CD14-positive monocyte (primary cell): ENCODE measurements around the gene RPL3. TPM values are rescaled to one million over a fixed set of nuclear protein-coding genes. Genes with fewer than 3 reads are reported as not detected.
A peak's percentile ranks its signal among the peaks of the same experiment; 100 is the strongest.
"Not testable (repeated sequence)": the region's sequence is repeated elsewhere in the genome, so short reads cannot be mapped to it uniquely, and the experiment has no call there.

Experiments
- DNase-seq, 3 donors: peaks; one replicate each; pipeline ENCODE4 v3.0.0-alpha.2; 2011 to 2022
- H2AFZ ChIP-seq: 2 replicates; pipeline ENCODE4 v1.6.0; 2012; ENCODE audit warnings: mild to moderate bottlenecking, low read depth, low read length, inconsistent platforms; ENCODE audit not compliant: insufficient read depth, poor library complexity, severe bottlenecking
- H3K27ac ChIP-seq, 2 donors: 1 replicate in 1 of 2; 2 replicates in 1 of 2; pipeline ENCODE4 v1.5.1; 2012 to 2013; ENCODE audit warnings: low read length in 2 of 2, control low read depth in 1 of 2, inconsistent platforms in 1 of 2, low read depth in 1 of 2, mild to moderate bottlenecking in 1 of 2
- H3K27me3 ChIP-seq, 2 donors: one replicate each; pipeline versions ENCODE4 v1.6.0 to v1.6.1; 2011 to 2013; ENCODE audit warnings: low read length in 2 of 2; ENCODE audit not compliant: control insufficient read depth in 2 of 2, insufficient read depth in 2 of 2
- H3K36me3 ChIP-seq, 2 donors: replicated peaks in 1 of 2; 1 replicate in 1 of 2; 2 replicates in 1 of 2; pipeline versions ENCODE4 v1.5.1 to v1.6.1; 2012 to 2013; ENCODE audit warnings: low read length in 2 of 2, control low read depth in 1 of 2, inconsistent platforms in 1 of 2, mild to moderate bottlenecking in 1 of 2; ENCODE audit not compliant: insufficient read depth in 2 of 2, control insufficient read depth in 1 of 2
- H3K4me1 ChIP-seq, 2 donors: 1 replicate in 1 of 2; 2 replicates in 1 of 2; pipeline versions ENCODE4 v1.5.1 to v1.6.1; 2012 to 2013; ENCODE audit warnings: low read length in 2 of 2, control low read depth in 1 of 2, inconsistent platforms in 1 of 2, mild to moderate bottlenecking in 1 of 2, moderate library complexity in 1 of 2; ENCODE audit not compliant: insufficient read depth in 2 of 2, control insufficient read depth in 1 of 2
- H3K4me2 ChIP-seq: replicated peaks from 2 replicates; pipeline ENCODE3; 2012; ENCODE audit warnings: low read length, moderate library complexity, mild to moderate bottlenecking; ENCODE audit not compliant: poor library complexity, severe bottlenecking; ENCODE audit errors: extremely low read depth
- H3K4me3 ChIP-seq, 3 experiments: fragments of 200-600 bp in 1 of 3; sonication (generic) in 1 of 3; replicated peaks in 1 of 3; 1 replicate in 2 of 3; 2 replicates in 1 of 3; pipeline ENCODE4 v1.5.1; 2011 to 2013; ENCODE audit warnings: low read length in 3 of 3, mild to moderate bottlenecking in 3 of 3, control low read depth in 2 of 3, low read depth in 2 of 3, inconsistent platforms in 1 of 3, moderate library complexity in 1 of 3
- H3K79me2 ChIP-seq: 2 replicates; pipeline ENCODE4 v1.6.0; 2012; ENCODE audit warnings: mild to moderate bottlenecking, control low read depth, inconsistent platforms, low read length, moderate library complexity; ENCODE audit not compliant: insufficient read depth
- H3K9ac ChIP-seq: 2 replicates; pipeline ENCODE4 v1.6.0; 2017; ENCODE audit warnings: low read length, mild to moderate bottlenecking; ENCODE audit not compliant: insufficient read depth, poor library complexity, severe bottlenecking
- H3K9me3 ChIP-seq, 2 donors: replicated peaks in 1 of 2; 1 replicate in 1 of 2; 2 replicates in 1 of 2; pipeline versions ENCODE4 v1.5.1 to v1.6.1; 2012 to 2013; ENCODE audit warnings: low read length in 2 of 2, control low read depth in 1 of 2; ENCODE audit not compliant: control insufficient read depth in 1 of 2, insufficient read depth in 1 of 2
- H4K20me1 ChIP-seq: 2 replicates; pipeline ENCODE4 v1.6.0; 2012; ENCODE audit warnings: mild to moderate bottlenecking, low read length, control low read depth, moderate library complexity; ENCODE audit not compliant: insufficient read depth
- H3K27ac Mint-ChIP-seq, 7 donors: one replicate each; pipeline ENCODE4 v1.8.0; 2020; ENCODE audit warnings: mild to moderate bottlenecking in 7 of 7, mixed read lengths in 7 of 7, moderate library complexity in 6 of 7, inconsistent platforms in 2 of 7
- H3K27me3 Mint-ChIP-seq, 3 donors: one replicate each; pipeline ENCODE4 v1.8.0; 2021 to 2022; ENCODE audit warnings: low read depth in 3 of 3, mild to moderate bottlenecking in 3 of 3, mixed read lengths in 3 of 3, moderate library complexity in 3 of 3, inconsistent platforms in 1 of 3
- H3K36me3 Mint-ChIP-seq, 2 donors: one replicate each; pipeline ENCODE4 v1.8.0; 2020; ENCODE audit warnings: mixed read lengths in 2 of 2, inconsistent platforms in 1 of 2, mild to moderate bottlenecking in 1 of 2
- H3K4me1 Mint-ChIP-seq: one replicate; pipeline ENCODE4 v1.8.0; 2020; ENCODE audit warnings: mild to moderate bottlenecking, mixed read lengths
- H3K4me3 Mint-ChIP-seq, 2 donors: one replicate each; pipeline ENCODE4 v1.8.0; 2020; ENCODE audit warnings: mild to moderate bottlenecking in 2 of 2, mixed read lengths in 2 of 2, moderate library complexity in 1 of 2
- H3K9me3 Mint-ChIP-seq, 7 donors: one replicate each; pipeline ENCODE4 v1.8.0; 2020 to 2022; ENCODE audit warnings: mixed read lengths in 7 of 7, mild to moderate bottlenecking in 6 of 7, moderate library complexity in 6 of 7, inconsistent platforms in 2 of 7
- WGBS: methylation state at CpG from one replicate; pipeline ENCODE4 v1.1.5; 2013; ENCODE audit warnings: missing lambda C conversion rate; ENCODE audit not compliant: insufficient coverage; 5-methylcytosine and 5-hydroxymethylcytosine counted together
- intact Hi-C, 2 donors: fragments of 100-400 bp; cut with micrococcal nuclease; formaldehyde crosslinking; loops; one replicate each; pipeline versions ENCODE4 v1.15.0 to v1.15.1; 2023
- polyA plus RNA-seq, 3 donors: library from polyadenylated mRNA; depleted of rRNA in 1 of 3; unstranded in 2 of 3; stranded (reverse) in 1 of 3; fragments of 300-500 nt in 2 of 3; fragments of >200 nt in 1 of 3; fragmentation: Illumina TruSeq in 2 of 3; gene quantifications; 1 replicate in 2 of 3; 2 replicates in 1 of 3; pipeline ENCODE4 v1.2.3, GENCODE V29; 2012 to 2021
- TF ChIP-seq, protein P1 (sequence below): fragments of 200-600 bp; IDR thresholded peaks from one replicate; pipeline ENCODE4 v1.8.0; 2022; ENCODE audit warnings: antibody characterized with exemption, mild to moderate bottlenecking

Gene RPL3
- polyA plus RNA-seq, 3 donors = 604 to 2,104 (median 698) TPM

DNA sequence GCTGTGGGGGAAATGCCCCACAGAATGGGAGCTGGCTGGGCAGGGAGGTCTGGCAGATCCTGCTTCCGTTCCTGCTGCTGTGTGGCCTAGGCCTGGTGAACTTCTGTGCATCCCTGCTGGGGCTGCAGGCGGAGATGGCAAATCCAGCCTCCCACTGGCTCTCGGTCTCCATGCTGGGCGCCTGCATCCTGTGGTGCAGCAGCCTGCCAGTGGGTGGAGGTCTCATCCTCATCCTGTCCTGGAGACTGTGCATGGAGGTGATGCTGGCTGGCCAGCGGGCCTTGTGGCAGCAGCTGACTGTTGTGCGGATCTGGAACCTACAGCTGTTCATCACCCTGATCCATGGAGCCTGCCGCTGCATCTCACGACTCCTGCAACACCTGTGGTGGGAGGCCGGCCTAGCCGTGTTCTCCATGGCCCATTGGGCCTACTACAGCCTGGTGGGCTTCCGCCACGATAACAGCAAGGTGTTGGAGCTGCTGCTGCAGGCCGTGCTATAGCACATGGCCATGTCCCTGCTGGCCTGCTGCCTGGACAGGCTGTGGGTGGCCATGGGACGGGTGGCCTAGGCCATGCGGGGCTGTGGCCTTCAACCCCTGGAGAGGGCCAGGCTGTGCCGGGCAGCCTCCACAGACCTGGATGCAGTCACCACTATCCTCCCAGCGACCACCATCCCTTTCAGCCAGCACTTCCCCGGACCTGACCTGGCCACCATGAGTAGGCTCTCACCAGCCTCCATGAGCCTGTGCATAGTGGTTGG lies 8.8 kb upstream of the RPL3 start:
- peaks cover 0 to 5% (median 0%) of the 10 kb centered on the region in 7 donors for H3K9me3 Mint-ChIP-seq
- H3K4me1 Mint-ChIP-seq = peaks cover 40% of the 10 kb centered on the region
- intact Hi-C loops = loop anchor here in 1 of 2 donors (10.0 kb wide), 1 partner anchor 453 kb away; the partner anchor contains the start of gene CBX6
- DNase-seq = no peak
- H3K79me2 ChIP-seq = no peaks in the 10 kb centered on the region
- peak overlapping the region; percentile 4 to 78 for H3K27ac ChIP-seq
- no peaks in the 10 kb centered on the region for H3K36me3 ChIP-seq
- H3K27ac Mint-ChIP-seq = peak overlapping the region; percentile 51 to 90 (median 84)
- H3K4me1 ChIP-seq = peaks cover 41 to 44% of the 10 kb centered on the region in 2 donors
- TF ChIP-seq, protein P1, sequence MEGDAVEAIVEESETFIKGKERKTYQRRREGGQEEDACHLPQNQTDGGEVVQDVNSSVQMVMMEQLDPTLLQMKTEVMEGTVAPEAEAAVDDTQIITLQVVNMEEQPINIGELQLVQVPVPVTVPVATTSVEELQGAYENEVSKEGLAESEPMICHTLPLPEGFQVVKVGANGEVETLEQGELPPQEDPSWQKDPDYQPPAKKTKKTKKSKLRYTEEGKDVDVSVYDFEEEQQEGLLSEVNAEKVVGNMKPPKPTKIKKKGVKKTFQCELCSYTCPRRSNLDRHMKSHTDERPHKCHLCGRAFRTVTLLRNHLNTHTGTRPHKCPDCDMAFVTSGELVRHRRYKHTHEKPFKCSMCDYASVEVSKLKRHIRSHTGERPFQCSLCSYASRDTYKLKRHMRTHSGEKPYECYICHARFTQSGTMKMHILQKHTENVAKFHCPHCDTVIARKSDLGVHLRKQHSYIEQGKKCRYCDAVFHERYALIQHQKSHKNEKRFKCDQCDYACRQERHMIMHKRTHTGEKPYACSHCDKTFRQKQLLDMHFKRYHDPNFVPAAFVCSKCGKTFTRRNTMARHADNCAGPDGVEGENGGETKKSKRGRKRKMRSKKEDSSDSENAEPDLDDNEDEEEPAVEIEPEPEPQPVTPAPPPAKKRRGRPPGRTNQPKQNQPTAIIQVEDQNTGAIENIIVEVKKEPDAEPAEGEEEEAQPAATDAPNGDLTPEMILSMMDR = no peak
- H3K9ac ChIP-seq = peak overlapping the region; percentile 28
- H3K4me2 ChIP-seq = no peak overlapping the region
- 93% methylated on average over 15 of the region's 18 CpGs for WGBS
- no peaks in the 10 kb centered on the region for H3K27me3 ChIP-seq
- H3K27me3 Mint-ChIP-seq = peaks cover 0 to 5% (median 0%) of the 10 kb centered on the region in 3 donors
- no peaks in the 10 kb centered on the region for H3K36me3 Mint-ChIP-seq
- no peak overlapping the region for H2AFZ ChIP-seq
- no peak overlapping the region for H3K4me3 Mint-ChIP-seq
- no peaks in the 10 kb centered on the region for H4K20me1 ChIP-seq
- H3K4me3 ChIP-seq = peak overlapping the region in 1 of 3 experiments; percentile 43
- H3K9me3 ChIP-seq = no peaks in the 10 kb centered on the region

DNA sequence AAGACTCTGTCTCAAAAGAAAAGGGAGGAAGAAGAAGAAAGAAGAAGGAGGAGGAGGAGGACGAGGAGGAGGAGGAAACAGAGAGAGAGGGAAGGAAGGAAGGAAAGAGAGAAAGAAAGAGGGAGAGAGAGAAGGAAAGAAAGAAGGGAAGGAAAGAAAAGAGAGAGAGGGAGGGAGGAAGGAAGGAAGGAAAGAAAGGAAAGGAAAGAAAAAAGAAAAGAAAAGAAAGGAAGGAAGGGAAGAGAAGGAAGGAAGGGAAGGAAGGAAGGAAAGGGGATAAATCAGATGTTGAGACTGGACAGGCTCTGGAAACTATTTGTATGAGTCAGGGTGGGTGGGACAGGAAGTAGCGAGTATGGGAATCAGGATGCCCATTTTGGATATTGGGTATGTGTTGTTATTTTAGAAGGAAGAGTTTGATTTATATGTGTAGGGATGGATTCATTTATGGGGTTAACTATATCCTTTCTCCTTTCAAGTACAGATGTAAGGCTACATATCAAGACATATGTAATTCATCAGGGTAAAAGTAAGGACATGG lies 6.0 kb upstream of the RPL3 start:
- H3K4me2 ChIP-seq = no peak overlapping the region
- H3K4me3 ChIP-seq = no peak overlapping the region
- DNase-seq = no peak
- no peaks in the 10 kb centered on the region for H4K20me1 ChIP-seq
- H3K4me1 ChIP-seq = peaks cover 22 to 25% of the 10 kb centered on the region in 2 donors
- 45% methylated on average over 1 of the region's 2 CpGs for WGBS
- TF ChIP-seq, protein P1 = no peak
- H3K27ac ChIP-seq = no peak overlapping the region
- H3K9ac ChIP-seq = no peak overlapping the region
- no peak overlapping the region for H3K4me3 Mint-ChIP-seq
- peaks cover 0 to 5% (median 0%) of the 10 kb centered on the region in 7 donors for H3K9me3 Mint-ChIP-seq
- H3K9me3 ChIP-seq = no peaks in the 10 kb centered on the region
- H2AFZ ChIP-seq = no peak overlapping the region
- intact Hi-C loops = loop anchor here in 1 of 2 donors (10.0 kb wide), 1 partner anchor 451 kb away; the partner anchor contains the start of gene CBX6
- H3K27ac Mint-ChIP-seq = no peak overlapping the region
- H3K79me2 ChIP-seq = no peaks in the 10 kb centered on the region
- no peaks in the 10 kb centered on the region for H3K27me3 ChIP-seq
- peaks cover 0 to 5% (median 3%) of the 10 kb centered on the region in 3 donors for H3K27me3 Mint-ChIP-seq
- H3K36me3 ChIP-seq = no peaks in the 10 kb centered on the region
- H3K36me3 Mint-ChIP-seq = no peaks in the 10 kb centered on the region
- H3K4me1 Mint-ChIP-seq = peaks cover 22% of the 10 kb centered on the region

DNA sequence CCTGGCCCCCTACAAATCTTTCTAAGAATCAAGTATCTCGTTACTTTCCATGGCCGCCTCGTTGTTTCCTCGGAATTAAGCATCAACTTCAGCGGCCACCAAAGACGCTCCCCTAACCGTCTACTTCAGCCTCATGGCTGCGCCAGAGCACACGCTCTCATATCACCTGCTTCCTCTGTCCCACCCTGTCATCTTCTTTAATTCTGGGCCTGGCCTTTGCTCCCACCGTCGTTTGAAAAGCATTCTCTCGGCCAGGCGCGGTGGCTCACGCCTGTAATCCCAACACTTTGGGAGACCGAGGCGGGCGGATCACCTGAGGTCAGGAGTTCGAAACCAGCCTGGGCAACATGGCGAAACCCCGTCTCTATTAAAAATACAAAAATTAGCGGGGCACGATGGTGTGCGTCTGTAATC lies 1.2 kb upstream of the RPL3 start:
- peak overlapping the region; percentile 95 to 99 (median 99) for H3K27ac Mint-ChIP-seq
- not testable (repeated sequence) for H3K9me3 Mint-ChIP-seq, H3K9me3 ChIP-seq, DNase-seq, H3K27me3 Mint-ChIP-seq, H3K27me3 ChIP-seq, H3K9ac ChIP-seq
- Histone ChIP-seq H3K4me3 (peak overlapping the region in 2 of 3 experiments; percentile 80 to 93), H3K27ac (peak overlapping the region; percentile 94 to 96), H3K36me3 (peaks cover 27 to 28% of the 10 kb centered on the region in 2 donors), H3K4me1 (peaks cover 26 to 42% of the 10 kb centered on the region in 2 donors), H3K79me2 (peaks cover 38% of the 10 kb centered on the region), H3K4me2 (peak overlapping the region; percentile 98), H2AFZ (peak overlapping the region; percentile 99), H4K20me1 (peaks cover 31% of the 10 kb centered on the region)
- 84% methylated on average over 20 of the region's 24 CpGs for WGBS
- H3K4me1 Mint-ChIP-seq = peaks cover 36% of the 10 kb centered on the region
- intact Hi-C loops = loop anchor here in 1 of 2 donors (10.0 kb wide), 1 partner anchor 446 kb away; the partner anchor contains the start of gene CBX6
- H3K4me3 Mint-ChIP-seq = peak overlapping the region; percentile 98 to 99
- peaks cover 25 to 27% of the 10 kb centered on the region in 2 donors for H3K36me3 Mint-ChIP-seq
